Measurements from ENCODE around the gene SH3PXD2A.

Gene SH3PXD2A

DNA sequence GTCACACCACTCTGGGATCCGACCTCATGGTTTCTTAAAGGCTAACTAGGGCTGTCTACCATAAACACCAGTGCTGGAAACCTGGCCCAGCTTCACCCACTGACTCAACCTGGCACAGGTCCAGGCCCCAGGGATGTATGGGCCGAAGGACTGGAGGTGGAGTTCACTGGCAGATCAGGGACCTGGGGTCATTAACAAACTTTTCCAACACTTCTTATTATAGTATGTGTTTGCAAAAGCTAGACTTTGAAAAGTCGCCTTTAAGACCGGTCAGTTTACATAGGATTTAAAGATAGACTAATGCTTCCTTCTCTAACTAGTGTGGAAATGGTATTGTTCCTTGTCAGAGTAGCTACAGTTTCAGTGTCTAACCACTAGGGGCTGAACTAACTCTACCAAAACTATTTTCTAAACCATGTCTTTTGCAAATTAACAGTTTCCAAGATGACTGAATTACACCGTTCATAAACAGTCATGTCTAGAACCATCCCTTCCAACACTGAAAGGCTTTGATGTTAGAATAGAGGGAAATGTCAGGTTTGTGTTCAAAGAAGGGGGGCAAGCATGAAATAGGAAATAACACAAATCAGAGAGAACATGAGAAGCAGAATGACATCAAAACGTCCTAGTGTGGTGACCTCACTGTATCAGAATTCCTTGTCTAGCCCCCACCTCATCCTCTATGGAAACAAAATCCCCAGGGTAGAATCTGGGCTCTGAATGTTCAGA lies 32.9 kb upstream of the SH3PXD2A start:
- H3K4me3 ChIP-seq (ENCODE audit: low read depth, low read length) = no peak overlapping the region
- peak; percentile 85 for TF ChIP-seq CTCF (IDR thresholded peaks at IDR 0.05; ENCODE audit: control insufficient read depth, extremely low read depth, insufficient read depth)
- peak; percentile 40 for DNase-seq (ENCODE audit: low read depth)

DNA sequence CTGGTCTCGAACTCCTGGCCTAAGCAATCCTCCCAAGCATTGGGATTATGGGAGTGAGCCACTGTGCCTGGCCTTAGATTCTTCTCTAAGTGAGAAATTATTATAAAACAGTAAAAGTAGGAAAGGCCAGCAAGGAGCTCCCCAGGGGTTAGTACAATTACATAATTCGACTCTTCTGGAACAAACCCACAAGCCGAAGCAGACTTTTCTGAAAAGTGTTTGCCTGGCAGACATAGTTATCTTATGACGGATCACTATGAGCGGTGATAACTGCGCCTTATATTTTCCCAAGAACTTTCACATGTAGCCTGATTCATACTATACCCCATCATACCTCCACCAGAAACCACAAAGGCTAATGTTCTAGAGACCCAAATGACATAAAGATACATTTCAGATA lies 30.2 kb upstream of the SH3PXD2A start:
- no peak for DNase-seq (ENCODE audit: low read depth)
- H3K4me3 ChIP-seq (ENCODE audit: low read depth, low read length) = no peak overlapping the region
- no peak for TF ChIP-seq CTCF (IDR thresholded peaks at IDR 0.05; ENCODE audit: control insufficient read depth, extremely low read depth, insufficient read depth)

- DNase-seq (ENCODE audit: low read depth) = peak; percentile 22
- H3K4me3 ChIP-seq (ENCODE audit: low read depth, low read length) = no peak overlapping the region
- peak; percentile 71 for TF ChIP-seq CTCF (IDR thresholded peaks at IDR 0.05; ENCODE audit: control insufficient read depth, extremely low read depth, insufficient read depth)
Observed at GRCh38 chr10:103884681-103885139, 29.3 kb upstream of the SH3PXD2A start.

- no peak overlapping the region for H3K4me3 ChIP-seq (ENCODE audit: low read depth, low read length)
- TF ChIP-seq CTCF (IDR thresholded peaks at IDR 0.05; ENCODE audit: control insufficient read depth, extremely low read depth, insufficient read depth) = no peak
- DNase-seq (ENCODE audit: low read depth) = no peak
Observed at GRCh38 chr10:103882285-103883007, 27.1 kb upstream of the SH3PXD2A start.

DNA sequence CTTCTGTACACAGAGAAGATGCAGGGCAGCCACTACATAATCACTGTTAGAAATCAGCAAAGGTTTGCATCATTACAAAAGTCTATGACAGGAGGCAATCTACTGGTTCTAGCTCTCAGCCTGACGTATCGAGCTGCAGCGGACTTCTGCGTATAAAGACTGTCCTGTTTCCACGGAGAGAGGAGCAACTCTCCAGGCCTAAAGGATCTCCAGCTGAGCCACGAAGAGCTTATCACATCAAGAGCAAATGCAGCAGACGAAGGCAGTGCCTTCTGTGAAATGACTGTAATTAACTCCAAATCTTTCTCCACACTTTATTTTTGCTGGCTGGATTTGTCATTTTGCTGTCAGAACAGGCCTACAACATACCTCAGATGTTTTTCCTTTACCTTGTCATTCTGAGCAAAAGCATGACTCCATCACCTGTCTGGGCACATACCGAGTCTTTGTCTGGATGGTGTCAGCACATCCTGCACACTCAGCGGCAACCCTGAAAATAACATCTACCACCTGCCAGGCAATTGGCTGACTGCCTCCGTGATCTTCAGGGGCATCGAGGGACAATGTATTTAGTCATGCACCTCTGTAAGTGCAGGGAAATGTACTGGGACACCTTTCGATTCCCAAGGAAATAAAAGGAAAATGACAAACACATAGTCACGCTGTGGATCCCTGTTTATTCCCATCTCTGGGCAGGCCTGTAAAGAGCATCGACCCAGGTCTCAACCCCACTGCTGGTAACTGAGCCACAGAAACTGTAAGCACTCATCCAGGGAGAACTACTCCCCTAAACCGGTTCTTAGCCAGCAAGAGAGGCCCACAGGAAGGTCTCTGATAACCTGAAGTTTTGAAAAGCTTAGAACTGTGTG lies 26.3 kb upstream of the SH3PXD2A start:
- no peak for TF ChIP-seq CTCF (IDR thresholded peaks at IDR 0.05; ENCODE audit: control insufficient read depth, extremely low read depth, insufficient read depth)
- no peak overlapping the region for H3K4me3 ChIP-seq (ENCODE audit: low read depth, low read length)
- DNase-seq (ENCODE audit: low read depth) = no peak

DNA sequence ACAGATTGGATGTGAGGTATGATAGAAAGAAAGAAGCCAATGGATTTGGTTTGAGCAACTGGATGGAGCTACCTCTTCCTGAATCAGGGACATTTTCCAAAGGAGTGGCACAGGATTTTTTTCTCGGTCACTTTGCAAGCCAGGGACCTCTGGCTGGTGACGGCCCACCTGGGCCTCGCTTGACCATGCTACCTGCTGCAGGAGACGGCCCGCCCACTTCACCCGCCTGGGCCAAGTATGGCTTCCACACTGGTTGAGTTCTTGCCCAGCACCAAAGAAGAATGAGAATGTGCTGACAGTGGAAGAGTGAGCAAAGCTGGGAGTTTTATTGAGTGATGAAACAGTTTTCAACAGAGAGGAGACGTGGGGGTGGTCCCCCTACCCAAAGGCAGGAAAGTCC lies 24.5 kb upstream of the SH3PXD2A start:
- no peak for DNase-seq (ENCODE audit: low read depth)
- TF ChIP-seq CTCF (IDR thresholded peaks at IDR 0.05; ENCODE audit: control insufficient read depth, extremely low read depth, insufficient read depth) = no peak
- no peak overlapping the region for H3K4me3 ChIP-seq (ENCODE audit: low read depth, low read length)

Measured in LNCaP clone FGC (cell line).